Measurements from ENCODE around the gene ARHGAP44. TPM values are rescaled to one million over a fixed set of nuclear protein-coding genes. Genes with fewer than 3 reads are reported as not detected.
A peak's percentile ranks its signal among the peaks of the same experiment; 100 is the strongest.

Gene ARHGAP44
- total and polyA plus RNA-seq, 2 experiments from 2014 or later = 4.6 to 5.4 TPM

GRCh38 chr17:12927001-12927400 is 137.7 kb downstream of the ARHGAP44 start:
- no peaks in the 10 kb centered on the region for H3K4me1 ChIP-seq (ENCODE audit: insufficient read depth)
- H3K27ac ChIP-seq = no peak overlapping the region
- no peaks in the 10 kb centered on the region for H3K9me2 ChIP-seq (replicated peaks; ENCODE audit: insufficient read depth)
- H3K4me3 ChIP-seq = no peak overlapping the region
- no peaks in the 10 kb centered on the region for H3K36me3 ChIP-seq (replicated peaks; ENCODE audit: insufficient read depth, low read depth)
- H4K20me1 ChIP-seq (ENCODE audit: insufficient read depth, poor library complexity, severe bottlenecking) = no peaks in the 10 kb centered on the region
- TF ChIP-seq EZH2phosphoT487 (IDR thresholded peaks at IDR 0.05; ENCODE audit: low read depth, severe bottlenecking, unreplicated experiment) (no peak), CTCF (IDR thresholded peaks at IDR 0.05; ENCODE audit: poor library complexity) (no peak), EZH2 (IDR thresholded peaks at IDR 0.05; ENCODE audit: borderline replicate concordance) (no peak)
- 66% methylated on average over 1 of the region's 1 CpG for WGBS (ENCODE audit: low lambda C conversion rate, missing lambda C conversion rate)
- no peaks in the 10 kb centered on the region for H3K79me2 ChIP-seq
- no peak for DNase-seq (ENCODE audit: low spot score)
- H3K4me2 ChIP-seq = no peak overlapping the region
- H2AFZ ChIP-seq = no peak overlapping the region
- H3K9me3 ChIP-seq (ENCODE audit: low read depth) = no peaks in the 10 kb centered on the region
- H3K27me3 ChIP-seq = no peaks in the 10 kb centered on the region

GRCh38 chr17:12927541-12928425 is 138.5 kb downstream of the ARHGAP44 start:
- Histone ChIP-seq H3K9me3 (ENCODE audit: low read depth) (no peaks in the 10 kb centered on the region), H3K36me3 (replicated peaks; ENCODE audit: insufficient read depth, low read depth) (no peaks in the 10 kb centered on the region), H3K79me2 (no peaks in the 10 kb centered on the region), H3K4me2 (no peak overlapping the region), H3K9me2 (replicated peaks; ENCODE audit: insufficient read depth) (no peaks in the 10 kb centered on the region), H3K4me1 (ENCODE audit: insufficient read depth) (no peaks in the 10 kb centered on the region), H3K27ac (no peak overlapping the region), H3K4me3 (no peak overlapping the region), H4K20me1 (ENCODE audit: insufficient read depth, poor library complexity, severe bottlenecking) (no peaks in the 10 kb centered on the region), H2AFZ (no peak overlapping the region), H3K27me3 (no peaks in the 10 kb centered on the region)
- TF ChIP-seq CTCF (IDR thresholded peaks at IDR 0.05; ENCODE audit: poor library complexity) = no peak
- no peak for TF ChIP-seq EZH2 (IDR thresholded peaks at IDR 0.05; ENCODE audit: borderline replicate concordance)
- TF ChIP-seq EZH2phosphoT487 (IDR thresholded peaks at IDR 0.05; ENCODE audit: low read depth, severe bottlenecking, unreplicated experiment) = no peak
- peak; percentile 11 for DNase-seq (ENCODE audit: low spot score)
- WGBS (ENCODE audit: low lambda C conversion rate, missing lambda C conversion rate) = 42% methylated on average over 5 of the region's 5 CpGs

GRCh38 chr17:12928736-12929135 is 139.4 kb downstream of the ARHGAP44 start:
- Histone ChIP-seq H3K4me1 (ENCODE audit: insufficient read depth) (no peaks in the 10 kb centered on the region), H2AFZ (no peak overlapping the region), H3K27ac (no peak overlapping the region), H4K20me1 (ENCODE audit: insufficient read depth, poor library complexity, severe bottlenecking) (no peaks in the 10 kb centered on the region), H3K79me2 (no peaks in the 10 kb centered on the region), H3K27me3 (no peaks in the 10 kb centered on the region), H3K36me3 (replicated peaks; ENCODE audit: insufficient read depth, low read depth) (no peaks in the 10 kb centered on the region), H3K9me3 (ENCODE audit: low read depth) (no peaks in the 10 kb centered on the region), H3K4me3 (no peak overlapping the region), H3K4me2 (no peak overlapping the region), H3K9me2 (replicated peaks; ENCODE audit: insufficient read depth) (no peaks in the 10 kb centered on the region)
- no peak for DNase-seq (ENCODE audit: low spot score)
- TF ChIP-seq CTCF (IDR thresholded peaks at IDR 0.05; ENCODE audit: poor library complexity) (peak; percentile 10), EZH2phosphoT487 (IDR thresholded peaks at IDR 0.05; ENCODE audit: low read depth, severe bottlenecking, unreplicated experiment) (no peak), EZH2 (IDR thresholded peaks at IDR 0.05; ENCODE audit: borderline replicate concordance) (no peak)
- 54% methylated on average over 2 of the region's 2 CpGs for WGBS (ENCODE audit: low lambda C conversion rate, missing lambda C conversion rate)
